ENCODE results near the gene MDM1. TPM values are rescaled to one million over a fixed set of nuclear protein-coding genes. Genes with fewer than 3 reads are reported as not detected.
A peak's percentile ranks its signal among the peaks of the same experiment; 100 is the strongest.

MDM1 gene
- total and polyA plus RNA-seq, 9 donors, result 11.2 to 21.8 (median 13.4) TPM

DNA sequence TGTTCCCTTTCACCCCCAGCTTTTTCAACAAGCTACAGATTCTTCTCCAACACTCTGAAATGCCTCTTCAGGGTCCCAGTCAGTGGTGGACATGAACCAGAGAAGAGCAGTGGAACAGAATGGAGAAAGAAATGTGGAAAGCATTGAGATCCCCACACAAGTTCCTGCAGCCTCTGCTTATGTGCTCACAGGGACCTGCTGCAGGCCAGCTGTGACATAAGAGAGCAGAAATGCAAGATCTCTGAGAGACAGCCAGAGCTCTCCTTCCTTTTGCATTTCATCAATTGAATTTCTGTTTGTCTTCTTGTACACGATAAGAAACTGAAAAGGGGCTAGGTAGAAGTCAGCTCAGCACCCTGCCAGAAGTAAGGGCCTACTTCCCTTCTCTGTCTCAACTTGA, 6.2 kb downstream of the MDM1 start:
- Histone ChIP-seq H3K27me3 (ENCODE audit: control insufficient read depth, insufficient read depth, low read length) (no peaks in the 10 kb centered on the region), H3K4me3 (ENCODE audit: low read length) (no peak overlapping the region), H3K4me1 (ENCODE audit: control insufficient read depth, insufficient read depth, low read length) (no peaks in the 10 kb centered on the region), H3K27ac (ENCODE audit: low read length) (no peak overlapping the region), H3K36me3 (ENCODE audit: control insufficient read depth, insufficient read depth, low read length) (peaks cover 17% of the 10 kb centered on the region), H3K9me3 (replicated peaks; ENCODE audit: control insufficient read depth, low read depth, low read length) (no peaks in the 10 kb centered on the region)
- DNase-seq, result no peak
- WGBS (ENCODE audit: insufficient coverage), result no CpG with 5 or more reads among the region's 1 CpG

- Histone ChIP-seq H3K27me3 (ENCODE audit: control insufficient read depth, insufficient read depth, low read length) (no peaks in the 10 kb centered on the region), H3K9me3 (replicated peaks; ENCODE audit: control insufficient read depth, low read depth, low read length) (no peaks in the 10 kb centered on the region), H3K36me3 (ENCODE audit: control insufficient read depth, insufficient read depth, low read length) (peaks cover 14% of the 10 kb centered on the region), H3K4me3 (ENCODE audit: low read length) (no peak overlapping the region), H3K4me1 (ENCODE audit: control insufficient read depth, insufficient read depth, low read length) (no peaks in the 10 kb centered on the region), H3K27ac (ENCODE audit: low read length) (no peak overlapping the region)
- WGBS (ENCODE audit: insufficient coverage), result no CpG with 5 or more reads among the region's 3 CpGs
- no peak for DNase-seq
Measured at GRCh38 chr12:68324531-68324930, 7.6 kb downstream of the MDM1 start.

GRCh38 chr12:68321140-68321539, 11.0 kb downstream of the MDM1 start:
- Histone ChIP-seq H3K4me1 (ENCODE audit: control insufficient read depth, insufficient read depth, low read length) (no peaks in the 10 kb centered on the region), H3K36me3 (ENCODE audit: control insufficient read depth, insufficient read depth, low read length) (peaks cover 6% of the 10 kb centered on the region), H3K27me3 (ENCODE audit: control insufficient read depth, insufficient read depth, low read length) (no peaks in the 10 kb centered on the region), H3K4me3 (ENCODE audit: low read length) (no peak overlapping the region), H3K27ac (ENCODE audit: low read length) (no peak overlapping the region), H3K9me3 (replicated peaks; ENCODE audit: control insufficient read depth, low read depth, low read length) (no peaks in the 10 kb centered on the region)
- no peak for DNase-seq
- WGBS (ENCODE audit: insufficient coverage), result no CpG with 5 or more reads among the region's 2 CpGs

DNA sequence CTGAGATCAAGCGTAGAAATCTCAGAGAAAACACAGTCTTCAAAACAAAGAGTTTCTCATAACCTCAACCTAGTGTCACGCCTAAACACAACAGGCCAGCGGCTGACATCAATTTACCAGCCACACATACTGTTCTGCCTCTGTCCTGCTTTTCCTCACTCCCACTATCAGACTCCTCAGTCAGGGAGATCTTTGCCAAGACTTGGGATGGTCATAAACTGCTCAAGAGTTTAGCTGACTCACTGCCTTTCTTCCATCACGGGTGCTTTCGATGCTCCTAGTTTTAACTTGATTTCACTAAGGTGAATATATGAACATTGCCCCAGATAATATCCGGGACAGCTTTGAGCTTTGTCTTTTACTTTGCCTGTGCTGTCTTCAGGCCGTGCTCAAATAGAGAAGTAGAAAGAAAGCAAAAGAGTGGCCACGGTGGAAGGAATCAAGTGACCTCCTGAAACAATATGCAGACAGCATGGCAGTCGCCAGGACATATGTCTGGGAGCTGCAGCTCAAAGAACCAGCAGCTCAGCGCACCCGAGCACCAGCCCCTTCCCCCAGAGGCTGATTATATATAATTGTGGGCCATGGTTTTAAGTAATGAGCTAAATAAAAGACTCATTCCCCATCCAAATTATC, 12.1 kb downstream of the MDM1 start:
- Histone ChIP-seq H3K4me1 (ENCODE audit: control insufficient read depth, insufficient read depth, low read length) (no peaks in the 10 kb centered on the region), H3K27ac (ENCODE audit: low read length) (no peak overlapping the region), H3K36me3 (ENCODE audit: control insufficient read depth, insufficient read depth, low read length) (peaks cover 2% of the 10 kb centered on the region), H3K4me3 (ENCODE audit: low read length) (no peak overlapping the region), H3K27me3 (ENCODE audit: control insufficient read depth, insufficient read depth, low read length) (no peaks in the 10 kb centered on the region), H3K9me3 (replicated peaks; ENCODE audit: control insufficient read depth, low read depth, low read length) (no peaks in the 10 kb centered on the region)
- WGBS (ENCODE audit: insufficient coverage), result 39% methylated on average over 5 of the region's 11 CpGs
- peak; percentile 11 for DNase-seq

DNA sequence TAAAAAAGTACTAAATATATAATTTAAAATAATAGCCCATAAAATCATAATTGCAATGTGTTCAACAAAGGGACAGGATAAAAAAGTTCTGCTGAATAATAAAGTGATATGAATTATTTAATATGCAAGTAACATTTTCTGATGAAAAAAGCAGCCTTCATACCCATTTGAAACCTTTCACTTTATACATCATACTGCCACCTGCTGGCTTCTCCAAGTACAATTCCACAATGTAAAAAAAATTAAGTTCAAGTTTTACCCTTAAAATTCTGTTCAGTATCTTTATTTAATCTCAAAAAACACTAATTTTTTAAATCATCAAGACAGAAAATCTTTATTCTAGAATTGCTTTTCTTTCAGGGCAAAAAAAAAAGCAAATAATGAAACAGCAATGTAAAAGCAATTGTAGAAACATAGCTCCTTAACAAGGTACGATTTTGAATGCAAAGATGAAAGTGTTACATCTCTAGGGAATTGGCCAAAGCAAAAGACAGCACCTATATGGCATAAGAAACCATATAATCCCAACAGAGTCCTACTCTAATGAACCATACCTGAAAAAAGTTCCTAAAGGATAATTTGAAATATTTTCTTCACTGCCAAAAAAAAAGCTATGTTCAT, 15.0 kb downstream of the MDM1 start:
- H3K4me3 ChIP-seq (ENCODE audit: low read length), result no peak overlapping the region
- WGBS (ENCODE audit: insufficient coverage), result no CpG with 5 or more reads among the region's 1 CpG
- no peaks in the 10 kb centered on the region for H3K9me3 ChIP-seq (replicated peaks; ENCODE audit: control insufficient read depth, low read depth, low read length)
- no peaks in the 10 kb centered on the region for H3K27me3 ChIP-seq (ENCODE audit: control insufficient read depth, insufficient read depth, low read length)
- DNase-seq, result peak; percentile 66
- no peaks in the 10 kb centered on the region for H3K4me1 ChIP-seq (ENCODE audit: control insufficient read depth, insufficient read depth, low read length)
- no peak overlapping the region for H3K27ac ChIP-seq (ENCODE audit: low read length)
- H3K36me3 ChIP-seq (ENCODE audit: control insufficient read depth, insufficient read depth, low read length), result peaks cover 13% of the 10 kb centered on the region

DNA sequence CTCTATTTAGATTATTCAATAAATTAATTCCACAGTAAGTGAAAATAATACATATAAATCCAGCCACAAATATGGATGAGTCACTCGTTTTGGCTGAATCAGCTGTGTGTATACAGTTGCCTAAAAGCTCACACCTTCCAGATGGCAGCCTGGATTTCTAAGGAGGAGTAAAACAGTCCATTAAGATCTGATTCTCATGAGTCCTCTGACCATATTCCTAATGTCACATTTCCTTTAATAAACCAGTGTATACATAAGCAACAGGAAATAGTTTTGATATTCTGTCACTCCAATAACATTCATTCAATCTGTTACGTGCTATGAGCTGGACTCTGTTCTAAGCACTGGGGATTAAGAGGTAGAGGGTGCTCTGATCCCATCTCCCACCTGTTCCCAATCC, 21.8 kb downstream of the MDM1 start:
- no CpG with 5 or more reads among the region's 2 CpGs for WGBS (ENCODE audit: insufficient coverage)
- Histone ChIP-seq H3K4me3 (ENCODE audit: low read length) (no peak overlapping the region), H3K4me1 (ENCODE audit: control insufficient read depth, insufficient read depth, low read length) (no peaks in the 10 kb centered on the region), H3K9me3 (replicated peaks; ENCODE audit: control insufficient read depth, low read depth, low read length) (no peaks in the 10 kb centered on the region), H3K27ac (ENCODE audit: low read length) (no peak overlapping the region), H3K27me3 (ENCODE audit: control insufficient read depth, insufficient read depth, low read length) (no peaks in the 10 kb centered on the region), H3K36me3 (ENCODE audit: control insufficient read depth, insufficient read depth, low read length) (peaks cover 45% of the 10 kb centered on the region)
- no peak for DNase-seq

DNA sequence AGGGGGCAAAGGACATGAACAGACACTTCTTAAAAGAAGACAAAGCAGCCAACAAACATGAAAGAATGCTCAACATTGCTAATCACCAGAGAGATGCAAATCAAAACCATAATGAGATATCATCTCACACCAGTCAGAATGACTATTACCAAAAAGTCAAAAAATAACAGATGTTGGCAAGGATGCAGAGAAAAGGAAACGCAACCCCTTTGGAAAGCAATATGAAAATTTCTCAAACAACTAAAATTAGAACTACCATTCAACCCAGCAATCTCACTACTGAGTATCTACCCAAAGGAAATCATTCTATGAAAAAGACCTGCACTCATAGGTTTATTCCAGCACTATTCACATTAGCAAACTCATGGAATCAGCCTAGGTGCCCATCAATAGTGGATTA, 25.6 kb downstream of the MDM1 start:
- no peaks in the 10 kb centered on the region for H3K9me3 ChIP-seq (replicated peaks; ENCODE audit: control insufficient read depth, low read depth, low read length)
- H3K27me3 ChIP-seq (ENCODE audit: control insufficient read depth, insufficient read depth, low read length), result no peaks in the 10 kb centered on the region
- peaks cover 29% of the 10 kb centered on the region for H3K36me3 ChIP-seq (ENCODE audit: control insufficient read depth, insufficient read depth, low read length)
- no peaks in the 10 kb centered on the region for H3K4me1 ChIP-seq (ENCODE audit: control insufficient read depth, insufficient read depth, low read length)
- no peak overlapping the region for H3K4me3 ChIP-seq (ENCODE audit: low read length)
- no CpG with 5 or more reads among the region's 1 CpG for WGBS (ENCODE audit: insufficient coverage)
- H3K27ac ChIP-seq (ENCODE audit: low read length), result no peak overlapping the region
- DNase-seq, result no peak

DNA sequence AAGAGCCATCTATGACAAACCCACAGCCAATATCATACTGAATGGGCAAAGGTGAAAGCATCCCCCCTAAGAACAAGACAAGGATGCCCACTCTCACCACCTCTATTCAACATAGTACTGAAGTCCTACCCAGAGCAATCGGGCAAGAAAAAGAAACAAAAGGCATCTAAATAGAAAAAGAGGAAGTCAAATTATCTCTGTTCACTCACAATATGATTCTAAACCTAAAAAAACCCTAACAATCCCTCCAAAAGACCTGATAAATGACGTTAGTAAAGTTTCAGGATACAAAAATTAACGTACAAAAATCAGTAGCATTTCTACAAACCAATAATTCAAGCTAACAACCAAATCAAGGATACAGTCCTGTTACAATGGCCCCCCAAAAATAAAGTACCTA, 26.9 kb downstream of the MDM1 start:
- H3K4me3 ChIP-seq (ENCODE audit: low read length), result no peak overlapping the region
- no peaks in the 10 kb centered on the region for H3K4me1 ChIP-seq (ENCODE audit: control insufficient read depth, insufficient read depth, low read length)
- no peak overlapping the region for H3K27ac ChIP-seq (ENCODE audit: low read length)
- H3K9me3 ChIP-seq (replicated peaks; ENCODE audit: control insufficient read depth, low read depth, low read length), result no peaks in the 10 kb centered on the region
- H3K27me3 ChIP-seq (ENCODE audit: control insufficient read depth, insufficient read depth, low read length), result no peaks in the 10 kb centered on the region
- DNase-seq, result no peak
- 100% methylated on average over 1 of the region's 3 CpGs for WGBS (ENCODE audit: insufficient coverage)
- H3K36me3 ChIP-seq (ENCODE audit: control insufficient read depth, insufficient read depth, low read length), result peaks cover 18% of the 10 kb centered on the region

DNA sequence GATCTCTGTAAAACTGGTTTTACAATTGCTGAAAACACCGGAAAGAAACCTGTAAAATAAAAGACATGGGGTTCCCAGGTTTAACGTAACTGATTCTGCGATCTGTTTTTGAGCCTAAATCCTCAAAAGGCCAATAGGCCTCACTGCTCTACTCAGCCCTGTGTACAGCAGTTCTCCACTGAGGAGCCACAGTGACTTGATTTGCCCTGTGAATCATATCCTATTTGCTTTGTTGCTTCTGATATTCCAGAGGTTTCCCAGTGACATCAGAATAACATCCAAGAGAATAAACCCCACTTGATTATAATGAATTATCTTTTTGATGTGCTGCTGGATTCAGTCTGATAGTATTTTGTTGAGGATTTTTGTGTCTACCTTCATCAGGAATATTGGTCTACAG, 27.5 kb downstream of the MDM1 start:
- H3K4me1 ChIP-seq (ENCODE audit: control insufficient read depth, insufficient read depth, low read length), result no peaks in the 10 kb centered on the region
- H3K36me3 ChIP-seq (ENCODE audit: control insufficient read depth, insufficient read depth, low read length), result peaks cover 13% of the 10 kb centered on the region
- H3K27me3 ChIP-seq (ENCODE audit: control insufficient read depth, insufficient read depth, low read length), result no peaks in the 10 kb centered on the region
- H3K27ac ChIP-seq (ENCODE audit: low read length), result no peak overlapping the region
- H3K9me3 ChIP-seq (replicated peaks; ENCODE audit: control insufficient read depth, low read depth, low read length), result no peaks in the 10 kb centered on the region
- no peak overlapping the region for H3K4me3 ChIP-seq (ENCODE audit: low read length)
- DNase-seq, result no peak
- WGBS (ENCODE audit: insufficient coverage), result 93% methylated on average over 3 of the region's 3 CpGs

GRCh38 chr12:68303850-68304249, 28.3 kb downstream of the MDM1 start:
- no peaks in the 10 kb centered on the region for H3K9me3 ChIP-seq (replicated peaks; ENCODE audit: control insufficient read depth, low read depth, low read length)
- 58% methylated on average over 2 of the region's 6 CpGs for WGBS (ENCODE audit: insufficient coverage)
- H3K27me3 ChIP-seq (ENCODE audit: control insufficient read depth, insufficient read depth, low read length), result no peaks in the 10 kb centered on the region
- H3K36me3 ChIP-seq (ENCODE audit: control insufficient read depth, insufficient read depth, low read length), result peaks cover 10% of the 10 kb centered on the region
- no peaks in the 10 kb centered on the region for H3K4me1 ChIP-seq (ENCODE audit: control insufficient read depth, insufficient read depth, low read length)
- H3K27ac ChIP-seq (ENCODE audit: low read length), result no peak overlapping the region
- H3K4me3 ChIP-seq (ENCODE audit: low read length), result no peak overlapping the region
- peak; percentile 11 for DNase-seq

Data from muscle of leg (tissue), 11 donors.